Ovary (tissue), 3 donors: Measurements from ENCODE around the gene SERPINA1.
"Not testable (repeated sequence)": the region's sequence is repeated elsewhere in the genome, so short reads cannot be mapped to it uniquely, and the experiment has no call there.

ENCODE experiments used
- EP300 ChIP-seq: sonication (generic); formaldehyde crosslinking; IDR thresholded peaks from one replicate; pipeline ENCODE4 v1.6.1; 2017; ENCODE audit warnings: antibody characterized with exemption
- POLR2A ChIP-seq: fragments of 450-650 bp; IDR thresholded peaks from one replicate; pipeline ENCODE4 v1.6.1; 2017; ENCODE audit warnings: antibody characterized with exemption, mild to moderate bottlenecking, moderate library complexity
- TF ChIP-seq, protein P1 (sequence below), 3 donors: fragments of 450-650 bp in 2 of 3; fragments of 200-600 bp in 1 of 3; IDR thresholded peaks; one replicate each; pipeline versions ENCODE4 v1.5.1 to v1.8.0; 2016 to 2022; ENCODE audit warnings: antibody characterized with exemption in 3 of 3, mild to moderate bottlenecking in 1 of 3
- donor health status: DM: no; HTN: no; CAD: no.

DNA sequence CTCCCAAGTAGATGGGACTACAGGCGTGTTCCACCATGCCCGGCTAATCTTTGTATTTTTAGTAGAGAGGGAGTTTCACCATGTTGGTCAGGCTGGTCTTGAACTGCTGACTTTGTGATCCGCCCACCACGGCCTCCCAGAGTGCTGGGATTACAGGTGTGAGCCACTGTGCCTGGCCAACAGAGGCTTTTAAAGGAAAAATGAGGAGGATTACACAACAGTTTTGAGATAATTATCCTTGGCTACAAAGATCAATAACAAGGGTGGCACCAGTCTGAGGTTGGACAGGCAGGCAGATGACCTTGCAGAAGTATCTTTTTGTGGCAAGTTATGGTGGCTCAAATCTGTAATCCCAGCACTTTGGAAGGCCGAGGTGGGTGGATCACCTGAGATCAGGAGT lies 21.0 kb upstream of the SERPINA1 start:
- TF ChIP-seq, protein P1, sequence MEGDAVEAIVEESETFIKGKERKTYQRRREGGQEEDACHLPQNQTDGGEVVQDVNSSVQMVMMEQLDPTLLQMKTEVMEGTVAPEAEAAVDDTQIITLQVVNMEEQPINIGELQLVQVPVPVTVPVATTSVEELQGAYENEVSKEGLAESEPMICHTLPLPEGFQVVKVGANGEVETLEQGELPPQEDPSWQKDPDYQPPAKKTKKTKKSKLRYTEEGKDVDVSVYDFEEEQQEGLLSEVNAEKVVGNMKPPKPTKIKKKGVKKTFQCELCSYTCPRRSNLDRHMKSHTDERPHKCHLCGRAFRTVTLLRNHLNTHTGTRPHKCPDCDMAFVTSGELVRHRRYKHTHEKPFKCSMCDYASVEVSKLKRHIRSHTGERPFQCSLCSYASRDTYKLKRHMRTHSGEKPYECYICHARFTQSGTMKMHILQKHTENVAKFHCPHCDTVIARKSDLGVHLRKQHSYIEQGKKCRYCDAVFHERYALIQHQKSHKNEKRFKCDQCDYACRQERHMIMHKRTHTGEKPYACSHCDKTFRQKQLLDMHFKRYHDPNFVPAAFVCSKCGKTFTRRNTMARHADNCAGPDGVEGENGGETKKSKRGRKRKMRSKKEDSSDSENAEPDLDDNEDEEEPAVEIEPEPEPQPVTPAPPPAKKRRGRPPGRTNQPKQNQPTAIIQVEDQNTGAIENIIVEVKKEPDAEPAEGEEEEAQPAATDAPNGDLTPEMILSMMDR (IDR thresholded peaks at IDR 0.05), result not testable (repeated sequence)
- not testable (repeated sequence) for TF ChIP-seq EP300, POLR2A
